GM18517 (cell line): Measurements from ENCODE around the gene TROAP.

ENCODE experiments used
- ATAC-seq: cut with Tn5 transposase; IDR thresholded peaks from one replicate; pipeline ENCODE4 v1.9.1; 2021; ENCODE audit warnings: mild to moderate bottlenecking, moderate library complexity; ENCODE audit not compliant: unreplicated experiment

TROAP gene

GRCh38 chr12:49342066-49342913 lies 19.2 kb downstream of the TROAP start:
- ATAC-seq, result peak; percentile 76

DNA sequence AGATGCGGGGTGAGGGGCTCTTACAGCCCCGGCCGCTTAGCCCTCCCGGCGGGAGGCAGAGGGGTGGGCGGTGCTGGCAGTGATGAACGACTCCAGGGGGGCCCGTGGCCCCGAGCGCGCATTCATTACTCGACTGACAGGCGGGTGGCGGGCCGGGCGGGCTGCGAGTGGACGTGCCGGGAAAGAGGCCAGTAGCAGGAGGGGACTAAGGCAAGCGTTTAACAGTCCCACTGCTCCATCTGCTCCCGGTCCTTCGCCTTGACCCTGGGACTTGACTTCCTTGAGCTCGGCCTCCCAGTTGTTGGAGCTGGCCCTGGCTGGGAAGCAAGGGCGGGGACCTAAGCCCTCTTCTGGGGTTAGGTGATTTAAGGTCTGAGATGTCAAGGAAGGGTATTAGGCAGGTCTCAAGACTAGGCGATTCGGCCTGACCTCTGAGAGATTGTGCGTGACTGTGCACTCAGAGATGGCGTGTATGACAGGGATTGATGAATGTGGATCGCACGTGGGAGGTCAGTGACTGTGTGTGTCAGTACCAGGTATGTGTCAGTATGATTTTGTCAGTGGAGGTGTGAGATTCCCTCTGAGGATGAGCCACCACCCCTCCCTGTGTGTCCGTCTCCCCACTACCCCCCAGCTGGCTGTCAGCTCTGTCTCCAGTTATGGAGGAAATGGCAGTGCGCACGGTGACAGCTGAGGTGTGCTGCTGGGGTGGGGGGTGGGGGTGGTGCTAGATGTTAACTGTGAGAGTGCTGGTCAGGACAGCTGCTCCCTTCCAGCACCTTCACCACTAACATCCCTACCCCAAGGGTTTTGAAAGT lies 20.1 kb downstream of the TROAP start:
- ATAC-seq, result no peak

DNA sequence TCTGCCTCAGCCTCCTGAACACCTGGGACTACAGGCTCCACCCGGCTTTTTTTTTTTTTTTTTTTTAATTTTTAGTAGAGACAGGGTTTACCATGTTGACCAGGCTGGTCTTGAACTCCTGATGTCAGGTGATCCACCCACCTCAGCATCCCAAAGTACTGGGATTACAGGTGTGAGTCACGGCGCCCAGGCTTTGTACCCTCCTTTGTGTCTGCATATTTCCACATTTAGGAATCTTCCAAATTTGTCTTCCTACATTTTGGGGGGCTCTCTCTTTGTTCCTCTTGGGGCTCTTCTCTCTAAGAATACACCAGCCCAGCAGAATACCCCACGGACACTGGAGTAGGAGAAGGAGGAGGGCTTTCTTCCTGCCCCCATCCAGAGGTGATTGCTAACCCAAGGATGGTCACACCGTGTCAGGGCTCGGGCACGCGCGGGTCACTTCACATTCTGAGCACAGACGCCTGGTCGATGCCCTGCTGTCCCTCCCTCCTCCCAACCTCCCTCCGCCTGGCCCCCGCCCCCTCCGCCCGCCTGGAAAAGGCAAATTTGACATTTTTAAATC lies 21.5 kb downstream of the TROAP start:
- no peak for ATAC-seq

DNA sequence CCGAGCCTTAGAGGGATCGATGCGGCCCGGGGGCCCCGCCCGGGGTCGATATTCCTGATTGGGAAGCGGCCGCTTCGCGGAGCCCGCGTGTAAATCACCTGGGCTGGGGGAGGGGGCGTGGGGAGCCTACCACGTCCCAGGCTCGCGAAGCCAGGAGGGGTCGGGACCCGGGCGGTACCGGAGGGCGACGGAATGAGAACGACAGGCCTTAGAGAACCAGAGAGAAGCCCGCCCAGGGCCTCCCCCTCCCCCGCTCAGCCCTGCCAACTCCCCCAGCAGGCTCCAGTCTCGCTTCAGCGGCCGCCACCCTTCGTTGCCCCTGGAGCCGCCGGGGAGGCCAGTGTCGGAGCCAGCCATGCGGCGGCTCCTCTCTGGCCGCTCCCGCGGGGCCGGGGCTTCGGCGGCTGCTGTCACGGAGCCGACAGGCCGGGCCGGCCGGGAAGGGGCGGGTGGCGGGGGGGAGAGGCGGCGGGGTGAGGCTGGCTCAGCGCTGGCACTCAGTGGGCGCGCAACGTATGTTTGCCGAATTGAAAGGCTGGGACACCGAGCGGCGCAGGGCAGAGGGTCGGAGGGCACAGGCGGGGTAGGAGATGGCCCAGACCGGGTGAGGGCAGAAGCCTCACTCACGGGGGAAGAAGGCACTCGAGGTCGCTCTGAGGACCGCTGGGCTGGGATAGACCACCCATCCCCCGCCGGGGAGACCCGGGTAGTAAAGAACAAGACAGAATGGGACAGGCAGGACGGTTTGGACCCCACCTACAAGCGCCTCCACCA lies 22.2 kb downstream of the TROAP start:
- no peak for ATAC-seq

DNA sequence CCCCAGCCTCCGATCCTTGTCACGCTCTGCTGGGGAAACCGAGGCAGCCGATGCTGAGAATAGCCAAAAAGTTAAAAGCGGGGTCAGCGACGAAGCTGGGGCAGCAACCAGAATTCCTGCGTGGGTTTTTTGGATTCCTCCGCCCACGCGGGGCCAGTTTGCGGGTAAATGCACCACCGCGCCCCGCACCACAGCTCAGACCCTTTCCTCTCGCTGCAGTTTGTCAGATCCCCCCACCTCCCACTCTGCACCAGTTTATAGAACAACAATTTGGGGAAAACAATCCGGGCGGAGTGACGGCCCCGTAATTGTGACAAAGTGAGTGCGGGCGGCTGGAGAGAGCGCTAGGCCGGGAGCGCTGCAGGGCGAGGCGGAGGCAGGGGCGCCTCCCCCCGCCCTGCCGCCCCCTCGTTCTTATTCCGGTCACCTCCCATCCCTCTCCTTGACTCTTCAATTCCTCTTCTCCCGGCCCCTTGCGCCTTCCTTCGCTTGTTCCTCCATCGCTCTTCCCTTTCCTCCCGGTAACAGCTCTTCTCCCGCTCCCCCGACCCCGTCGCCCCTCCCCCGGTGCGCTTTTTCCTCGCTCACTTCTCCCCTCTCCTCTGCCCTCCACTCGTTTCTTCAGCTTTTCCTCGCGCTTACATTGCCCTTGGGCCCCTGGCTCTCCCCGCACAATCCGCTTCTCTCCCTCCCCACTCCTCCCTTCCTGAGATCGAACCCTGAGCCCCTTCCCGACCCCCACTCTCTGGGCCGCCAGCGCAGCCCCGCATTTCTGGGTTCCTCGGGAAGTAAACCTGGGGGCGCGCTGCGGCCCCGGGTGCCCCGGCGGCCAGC lies 23.0 kb downstream of the TROAP start:
- ATAC-seq, result no peak

GRCh38 chr12:49346659-49347310 lies 23.7 kb downstream of the TROAP start, which contains the start of gene DNAJC22:
Gene DNAJC22 (plus strand): TSS chr12:49346888. CDS start chr12:49348873, 1,985 bp downstream.
- ATAC-seq, result no peak

GRCh38 chr12:49347311-49348193 lies 24.5 kb downstream of the TROAP start:
- ATAC-seq, result no peak

GRCh38 chr12:49348781-49349180 lies 25.7 kb downstream of the TROAP start:
- ATAC-seq, result no peak

- no peak for ATAC-seq
Observed at GRCh38 chr12:49349266-49349665, 26.2 kb downstream of the TROAP start.

DNA sequence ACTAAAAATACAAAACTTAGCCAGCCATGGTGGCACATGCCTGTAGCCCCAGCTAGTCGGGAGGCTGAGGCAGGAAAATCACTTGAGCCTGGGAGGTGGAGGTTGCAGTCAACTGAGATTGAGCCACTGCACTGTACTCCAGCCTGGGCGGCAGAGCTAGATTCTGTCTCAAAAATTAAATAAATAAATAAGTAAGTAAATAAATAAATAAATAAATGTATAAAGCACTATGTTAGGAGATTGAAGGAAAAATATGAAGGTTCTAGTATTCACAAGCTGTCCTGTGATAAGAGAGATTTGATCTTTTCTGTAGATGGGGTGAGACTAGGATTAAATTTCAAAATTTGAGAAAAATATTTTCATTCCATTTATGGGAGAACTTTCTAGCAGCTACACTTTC lies 29.3 kb downstream of the TROAP start:
- ATAC-seq, result no peak

GRCh38 chr12:49355913-49356312 lies 32.9 kb downstream of the TROAP start:
- ATAC-seq, result no peak

DNA sequence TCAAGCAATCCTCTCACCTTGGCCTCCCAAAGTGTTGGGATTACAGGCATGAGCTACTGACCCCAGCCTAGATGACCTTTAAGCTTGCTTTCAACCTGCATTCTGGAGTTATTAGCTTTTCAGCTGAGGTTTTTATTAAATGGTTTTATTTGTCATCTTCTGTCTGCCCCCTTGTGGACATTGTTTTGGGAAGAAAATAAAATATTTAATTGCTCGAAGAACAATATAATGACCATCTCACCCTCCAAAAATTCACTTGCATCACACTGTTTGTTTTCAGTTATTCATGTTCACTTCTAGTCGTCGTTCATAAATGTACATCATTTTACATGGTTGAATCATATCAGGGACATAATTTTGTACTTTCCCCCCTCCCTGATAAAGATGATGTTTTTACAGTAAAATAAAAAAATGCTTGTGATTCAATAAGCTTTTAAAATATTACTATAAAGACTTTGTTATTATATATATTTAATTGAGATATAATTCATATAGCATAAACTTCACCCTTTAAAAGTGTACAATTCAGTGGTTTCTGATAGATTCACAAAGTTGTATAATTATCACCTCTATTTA lies 34.1 kb downstream of the TROAP start:
- no peak for ATAC-seq

DNA sequence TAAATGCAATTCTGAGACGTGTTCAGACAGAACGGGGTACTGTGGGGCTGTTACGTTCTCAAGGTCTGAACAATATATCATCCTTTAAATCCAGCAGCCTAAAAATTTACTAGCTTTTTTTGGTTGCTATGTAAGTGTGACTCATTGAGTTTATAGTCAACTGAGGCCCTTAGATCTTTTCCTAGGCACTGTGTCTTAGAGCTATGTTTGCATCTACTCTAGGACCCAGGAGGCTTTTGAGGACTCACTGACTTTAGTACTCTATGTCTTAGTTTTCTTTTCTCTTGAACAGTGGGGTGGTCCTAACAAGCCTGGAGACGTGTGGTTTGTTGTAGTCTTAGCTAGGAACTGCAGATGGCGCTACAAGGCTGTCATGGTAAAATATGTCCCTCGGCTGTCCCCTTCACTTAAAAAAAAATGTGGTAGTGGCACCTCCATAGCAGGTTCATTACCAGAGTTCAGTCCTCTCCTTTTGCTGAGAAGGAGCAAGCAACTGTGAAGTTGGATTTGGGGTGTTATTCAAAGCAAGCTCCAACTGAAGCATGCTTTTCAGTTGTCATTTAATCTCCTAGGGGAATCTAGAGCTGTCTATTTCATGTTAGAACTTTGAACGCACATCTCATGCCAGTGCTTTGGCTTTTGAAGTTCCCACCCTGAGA lies 35.6 kb downstream of the TROAP start:
- no peak for ATAC-seq

DNA sequence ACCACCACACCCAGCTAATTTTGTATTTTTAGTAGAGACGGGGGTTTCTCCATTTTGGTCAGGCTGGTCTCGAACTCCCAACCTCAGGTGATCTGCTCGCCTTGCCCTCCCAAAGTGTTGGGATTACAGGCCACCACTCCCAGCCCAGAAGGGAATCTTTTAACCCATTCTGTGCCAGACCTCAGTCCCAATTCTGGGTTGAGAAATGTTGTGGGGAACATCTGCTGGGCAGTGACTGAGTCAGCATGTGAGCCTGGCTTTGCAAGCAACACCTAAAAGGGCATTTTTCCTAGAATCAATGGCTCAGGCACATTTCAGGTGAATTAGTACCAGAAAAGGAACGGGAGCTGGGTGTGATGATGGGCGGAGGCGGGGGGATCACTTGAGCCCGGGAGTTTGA lies 36.6 kb downstream of the TROAP start:
- no peak for ATAC-seq

DNA sequence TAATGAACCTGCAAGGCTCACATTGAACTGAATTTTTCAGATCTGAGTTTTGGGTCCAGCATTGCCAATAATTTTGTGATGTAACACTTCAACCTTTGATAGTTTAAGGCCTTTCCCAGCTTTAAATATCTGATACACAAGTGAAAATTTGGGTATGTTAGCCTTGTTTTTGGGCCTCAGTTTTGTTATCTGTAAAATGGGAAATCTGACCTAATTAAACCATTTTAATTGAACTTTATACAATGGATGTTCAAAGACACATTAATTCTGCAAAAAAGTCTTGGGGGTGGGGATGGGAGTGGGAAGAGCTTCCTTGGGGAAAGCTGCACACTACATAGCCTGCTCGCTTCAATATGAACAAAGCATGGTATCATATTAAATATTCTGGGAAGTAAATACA lies 39.0 kb downstream of the TROAP start:
- ATAC-seq, result no peak

GRCh38 chr12:49364989-49365388 lies 41.9 kb downstream of the TROAP start:
- no peak for ATAC-seq

DNA sequence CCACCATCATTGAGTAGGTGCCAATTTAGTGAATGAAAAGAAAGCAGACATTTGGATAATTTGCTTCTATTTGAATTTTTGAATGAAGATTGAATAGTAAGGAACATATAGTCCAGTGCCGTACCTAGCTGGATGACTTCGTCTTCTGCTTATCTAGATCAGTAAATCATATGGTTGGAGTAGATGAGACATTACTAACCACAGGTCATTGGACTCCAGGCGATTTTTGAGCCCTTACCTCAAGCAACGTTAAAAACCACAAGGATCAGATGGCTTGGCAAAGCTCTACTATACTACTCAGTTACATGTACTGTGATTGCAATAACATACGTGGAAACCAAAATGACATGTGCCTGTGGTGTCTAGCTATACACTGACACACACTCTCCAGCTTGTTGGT lies 42.5 kb downstream of the TROAP start:
- no peak for ATAC-seq
